Keratinocyte (primary cell): ENCODE data around the gene MUC21. TPM values are rescaled to one million over a fixed set of nuclear protein-coding genes. Genes with fewer than 3 reads are reported as not detected.

Experiments
- DNase-seq: peaks from one replicate; pipeline ENCODE4 v3.0.0-alpha.2; 2011; ENCODE audit warnings: low read depth, missing footprints, low spot score
- FAIRE-seq: peaks from 2 replicates; lab custom pipeline; 2011; peaks lifted over from hg19 to GRCh38; lab: Jason Lieb, UNC
- H2AFZ ChIP-seq: 2 replicates; pipeline ENCODE4 v1.6.0; 2012; ENCODE audit warnings: low read length, control low read depth, inconsistent platforms; ENCODE audit not compliant: control insufficient read depth
- H3K27ac ChIP-seq: 2 replicates; pipeline ENCODE4 v1.5.1; 2011; ENCODE audit warnings: low read length; ENCODE audit not compliant: control insufficient read depth, insufficient read depth
- H3K27me3 ChIP-seq: 3 replicates; pipeline ENCODE4 v1.6.0; 2011; ENCODE audit warnings: low read length; ENCODE audit not compliant: control insufficient read depth, insufficient read depth; ENCODE audit errors: extremely low read depth
- H3K36me3 ChIP-seq, 2 experiments: 2 replicates in 1 of 2; 3 replicates in 1 of 2; pipeline ENCODE4 v1.5.1; 2011; ENCODE audit warnings: low read length in 2 of 2, mild to moderate bottlenecking in 1 of 2; ENCODE audit not compliant: control insufficient read depth in 2 of 2, insufficient read depth in 2 of 2; ENCODE audit errors: extremely low read depth in 1 of 2
- H3K4me1 ChIP-seq: 3 replicates; pipeline ENCODE4 v1.5.1; 2011; ENCODE audit warnings: low read length; ENCODE audit not compliant: control insufficient read depth, insufficient read depth; ENCODE audit errors: extremely low read depth
- H3K4me2 ChIP-seq: 3 replicates; pipeline ENCODE4 v1.6.0; 2011; ENCODE audit warnings: low read depth, low read length; ENCODE audit not compliant: control insufficient read depth, insufficient read depth; ENCODE audit errors: extremely low read depth
- H3K4me3 ChIP-seq, 3 experiments: fragments of 200-600 bp in 1 of 3; sonication (generic) in 1 of 3; 2 replicates in 2 of 3; 3 replicates in 1 of 3; pipeline ENCODE4 v1.5.1; 2011 to 2016; ENCODE audit warnings: low read length in 3 of 3, mild to moderate bottlenecking in 3 of 3, control low read depth in 2 of 3, inconsistent platforms in 1 of 3, low read depth in 1 of 3, mixed read lengths in 1 of 3, mixed run types in 1 of 3, moderate library complexity in 1 of 3; ENCODE audit not compliant: control insufficient read depth in 2 of 3, insufficient read depth in 2 of 3; ENCODE audit errors: extremely low read depth in 1 of 3
- H3K79me2 ChIP-seq: 2 replicates; pipeline ENCODE4 v1.6.0; 2012; ENCODE audit warnings: low read length; ENCODE audit not compliant: control insufficient read depth, insufficient read depth
- H3K9ac ChIP-seq: 3 replicates; pipeline ENCODE4 v1.6.0; 2011; ENCODE audit warnings: low read length; ENCODE audit not compliant: control insufficient read depth, insufficient read depth; ENCODE audit errors: extremely low read depth
- H3K9me1 ChIP-seq: 3 replicates; pipeline ENCODE4 v1.6.0; 2011; ENCODE audit warnings: low read length; ENCODE audit not compliant: control insufficient read depth, insufficient read depth; ENCODE audit errors: extremely low read depth
- H3K9me3 ChIP-seq: 2 replicates; pipeline ENCODE4 v1.5.1; 2012; ENCODE audit warnings: low read depth, low read length; ENCODE audit not compliant: control insufficient read depth
- H4K20me1 ChIP-seq: 3 replicates; pipeline ENCODE4 v1.6.0; 2011; ENCODE audit warnings: low read length; ENCODE audit not compliant: control insufficient read depth, insufficient read depth; ENCODE audit errors: extremely low read depth
- CTCF ChIP-seq, 3 experiments: IDR thresholded peaks in 1 of 3; conservative IDR thresholded peaks in 1 of 3; optimal IDR thresholded peaks in 1 of 3; 2 replicates in 2 of 3; 3 replicates in 1 of 3; pipeline versions ENCODE3 to v1.5.1; 2011; ENCODE audit warnings: low read length in 3 of 3, mild to moderate bottlenecking in 3 of 3, moderate library complexity in 2 of 3, control low read depth in 1 of 3, inconsistent platforms in 1 of 3; ENCODE audit not compliant: insufficient read depth in 2 of 3; ENCODE audit errors: extremely low read depth in 1 of 3
- EZH2 ChIP-seq: IDR thresholded peaks from one replicate; pipeline ENCODE4 v1.6.1; 2012; ENCODE audit warnings: inconsistent platforms, mild to moderate bottlenecking, low read length, moderate library complexity
- dilution Hi-C: fragments of 300-500 bp; cut with MboI; formaldehyde crosslinking; loops from one replicate; pipeline ENCODE4 v1.7.0; 2020; ENCODE audit warnings: low sequenced_read_pairs; ENCODE audit not compliant: extremely low pct_ligation_motif_present
- polyA plus RNA-seq, 5 experiments: library from polyadenylated mRNA; depleted of rRNA in 3 of 5; stranded (reverse) in 3 of 5; stranded (forward) in 1 of 5; unstranded in 1 of 5; fragments of >200 nt; gene quantifications; 1 replicate in 1 of 5; 2 replicates in 3 of 5; 3 replicates in 1 of 5; pipeline versions ENCODE4 v1.2.1 to v1.2.3, GENCODE V29; 2011 to 2012; ENCODE audit warnings: missing spikeins in 2 of 5, low read depth in 1 of 5, low replicate concordance in 1 of 5

The MUC21 gene
- polyA plus RNA-seq, 1 donor (not counting 4 experiments of a cell fraction or from before 2014, with no cell fraction given) = not detected

GRCh38 chr6:31033075-31033474 lies 49.6 kb downstream of the MUC21 start:
- Histone ChIP-seq H2AFZ (no peak overlapping the region), H3K9me1 (no peaks in the 10 kb centered on the region), H4K20me1 (no peaks in the 10 kb centered on the region), H3K4me2 (no peak overlapping the region), H3K4me3 (no peak overlapping the region), H3K27ac (no peak overlapping the region), H3K27me3 (no peaks in the 10 kb centered on the region), H3K9ac (no peak overlapping the region), H3K4me1 (no peaks in the 10 kb centered on the region), H3K9me3 (no peaks in the 10 kb centered on the region), H3K79me2 (no peaks in the 10 kb centered on the region), H3K36me3 (no peaks in the 10 kb centered on the region)
- no peak for FAIRE-seq
- dilution Hi-C loops = no loop called here
- DNase-seq = no peak
- TF ChIP-seq EZH2 (no peak), CTCF (optimal IDR thresholded peaks at IDR 0.05 in 1 of 3, IDR thresholded peaks at IDR 0.05 in 1 of 3, conservative IDR thresholded peaks at IDR 0.05 in 1 of 3; ENCODE audit: extremely low read depth in 1 of 3, insufficient read depth in 2 of 3, low read length in 3 of 3) (no peak)

- H3K27me3 ChIP-seq = no peaks in the 10 kb centered on the region
- dilution Hi-C loops = no loop called here
- DNase-seq (no peak), FAIRE-seq (no peak)
- H4K20me1 ChIP-seq = no peaks in the 10 kb centered on the region
- no peak overlapping the region for H3K9ac ChIP-seq
- H3K9me3 ChIP-seq = no peaks in the 10 kb centered on the region
- H3K4me1 ChIP-seq = no peaks in the 10 kb centered on the region
- no peak overlapping the region for H3K4me3 ChIP-seq
- H3K36me3 ChIP-seq = no peaks in the 10 kb centered on the region
- no peak overlapping the region for H3K27ac ChIP-seq
- TF ChIP-seq EZH2 = no peak
- TF ChIP-seq CTCF (optimal IDR thresholded peaks at IDR 0.05 in 1 of 3, IDR thresholded peaks at IDR 0.05 in 1 of 3, conservative IDR thresholded peaks at IDR 0.05 in 1 of 3; ENCODE audit: extremely low read depth in 1 of 3, insufficient read depth in 2 of 3, low read length in 3 of 3) = no peak
- no peaks in the 10 kb centered on the region for H3K9me1 ChIP-seq
- no peak overlapping the region for H3K4me2 ChIP-seq
- H3K79me2 ChIP-seq = no peaks in the 10 kb centered on the region
- H2AFZ ChIP-seq = no peak overlapping the region
Observed at GRCh38 chr6:31035862-31036497, 52.5 kb downstream of the MUC21 start.
